NAMALWA (cell line): Measurements from ENCODE around the gene TTC3.
"Not testable (repeated sequence)": the region's sequence is repeated elsewhere in the genome, so short reads cannot be mapped to it uniquely, and the experiment has no call there.

ENCODE experiments used
- DNase-seq: peaks from one replicate; pipeline ENCODE4 v3.0.0-alpha.2; 2015; ENCODE audit warnings: low spot score

TTC3 gene

DNA sequence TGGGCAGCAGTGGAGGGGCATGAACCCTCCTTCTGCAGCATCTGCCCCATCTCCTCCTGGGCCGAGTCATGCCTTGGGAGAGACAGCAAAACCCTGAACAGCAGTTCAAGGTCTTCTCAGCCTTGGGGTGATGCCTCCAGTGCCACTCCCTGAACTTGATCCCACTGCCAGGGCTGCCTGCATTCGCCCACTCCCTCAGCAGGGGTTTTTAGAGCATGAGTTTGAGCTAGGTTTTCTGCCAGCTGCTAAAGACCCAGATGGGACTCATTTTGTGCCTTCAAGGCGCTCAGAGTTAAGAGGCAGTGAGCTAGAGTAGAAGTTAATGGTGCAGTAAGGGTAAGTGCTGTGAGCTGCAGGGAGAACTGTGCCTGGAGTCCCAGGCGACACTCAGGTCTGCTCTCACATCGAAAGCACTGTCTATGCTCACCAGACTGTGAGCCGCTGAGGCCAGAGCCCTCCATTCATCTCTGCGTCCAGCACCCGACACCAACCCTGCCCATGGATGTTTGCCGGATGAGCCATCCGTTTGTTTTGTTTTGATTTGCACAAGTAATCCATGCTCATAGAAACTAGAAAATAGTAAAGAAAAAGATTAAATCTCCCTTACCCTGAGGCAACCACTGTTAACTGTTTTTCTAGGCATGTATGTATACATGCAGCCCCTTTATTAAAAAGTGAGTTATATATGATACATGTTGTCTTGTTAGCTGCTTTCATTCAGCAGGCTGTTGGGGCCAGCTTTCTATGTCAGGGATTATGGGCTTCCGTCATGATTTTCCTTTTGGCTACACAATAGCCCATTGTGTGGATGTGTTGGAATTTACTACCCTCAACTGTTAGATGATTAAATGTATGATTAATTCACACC, 126.2 kb downstream of the TTC3 start:
- DNase-seq = no peak

DNA sequence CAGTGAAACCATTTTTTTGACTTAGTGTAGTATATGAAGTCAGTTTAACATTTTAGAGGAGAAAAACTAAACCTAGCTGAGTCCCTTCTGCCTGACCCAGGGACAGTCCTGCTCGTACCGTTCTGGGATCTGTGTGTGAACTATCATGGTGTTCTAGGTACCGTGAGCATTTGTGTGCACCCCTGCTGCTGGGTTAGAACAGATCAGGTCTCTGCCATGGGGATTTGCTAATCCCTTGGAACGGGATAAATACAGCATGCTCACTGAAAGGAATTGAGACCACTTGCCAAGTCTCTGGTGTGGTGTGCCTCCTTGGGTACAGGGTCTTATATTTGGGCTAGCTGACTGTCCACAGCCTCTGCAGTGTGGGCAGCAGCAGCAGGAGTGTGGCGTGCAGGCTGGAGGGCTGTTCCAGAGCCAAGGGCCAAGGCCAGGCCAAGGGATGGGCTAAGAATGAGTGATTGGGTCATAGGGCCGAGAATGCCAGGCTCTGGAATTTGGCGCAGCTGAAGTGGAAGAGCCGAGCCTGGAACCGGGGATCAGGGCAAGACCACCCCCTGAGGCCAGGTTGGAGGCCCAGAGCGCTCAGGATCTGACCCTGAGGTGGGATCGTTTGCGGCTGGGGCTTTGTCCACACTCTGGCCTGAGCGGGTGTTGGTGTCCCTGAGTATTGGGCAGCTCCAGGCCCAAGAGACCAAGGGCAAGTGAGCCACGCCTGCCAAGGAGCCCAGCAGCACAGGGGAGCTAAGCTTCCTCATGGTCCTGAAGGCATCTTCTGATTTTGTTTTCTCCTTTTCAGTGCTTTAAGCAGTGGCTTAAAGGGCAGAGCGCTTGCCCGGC, 127.8 kb downstream of the TTC3 start:
- DNase-seq = no peak

DNA sequence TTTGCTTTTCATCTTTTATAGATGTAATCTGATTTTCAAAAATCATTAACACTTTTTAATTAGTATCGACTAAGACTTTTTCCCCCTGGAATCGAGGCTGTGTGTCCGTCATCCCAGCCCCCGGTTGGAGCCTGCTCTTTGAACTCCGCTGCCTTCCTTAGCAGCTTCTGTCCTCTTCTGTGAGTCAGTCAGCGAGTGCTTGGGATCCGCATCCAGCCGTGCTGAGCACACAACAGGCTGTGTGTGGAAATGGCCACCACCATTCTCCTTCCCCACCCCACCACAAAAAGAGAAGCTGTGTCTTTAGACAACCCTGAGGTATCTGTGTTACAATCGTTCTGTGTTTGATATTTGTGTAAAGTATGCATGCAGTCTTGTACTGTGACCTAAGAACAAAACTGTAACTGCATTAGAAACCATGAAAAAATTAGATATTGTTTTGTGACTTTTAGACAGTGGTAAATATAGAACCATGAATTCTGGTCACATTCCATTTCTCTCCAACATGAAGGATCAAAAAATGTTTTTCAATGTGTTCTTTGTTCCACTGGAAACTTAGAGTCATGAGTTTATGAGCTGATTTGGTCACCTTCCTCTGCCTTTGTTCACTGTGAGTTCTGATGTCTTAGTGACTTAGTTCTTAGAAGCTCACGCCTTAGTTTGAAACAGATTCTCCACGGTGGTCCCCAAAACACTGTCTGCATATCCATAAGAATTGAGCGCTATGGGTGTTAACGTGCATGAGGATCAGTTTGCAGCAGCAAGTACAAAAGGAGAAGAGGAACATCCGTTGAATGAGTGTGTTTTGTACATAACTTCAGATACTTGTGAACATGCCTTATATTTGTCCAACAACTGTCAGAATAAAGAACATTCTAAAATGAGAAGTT, 129.4 kb downstream of the TTC3 start:
- DNase-seq = no peak

DNA sequence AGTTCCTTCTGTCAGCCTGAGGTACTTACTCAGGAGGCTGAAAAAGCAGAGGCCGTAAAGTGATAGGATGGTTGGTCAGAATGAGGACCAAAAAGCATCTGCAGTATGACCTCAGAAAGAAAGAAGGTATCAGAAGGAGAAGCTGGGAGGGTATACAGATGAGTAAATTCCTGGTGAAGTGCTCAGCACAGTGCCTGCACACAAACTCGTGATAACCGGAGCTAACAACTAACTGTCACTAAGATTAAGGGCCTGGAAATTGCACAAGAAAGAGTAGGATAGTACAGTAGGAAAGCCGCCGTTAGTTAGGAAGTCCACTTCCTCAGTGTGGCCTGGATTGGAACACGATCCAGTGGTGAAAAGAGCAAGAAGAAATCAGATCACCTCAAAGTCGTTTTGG, 131.5 kb downstream of the TTC3 start:
- no peak for DNase-seq

DNA sequence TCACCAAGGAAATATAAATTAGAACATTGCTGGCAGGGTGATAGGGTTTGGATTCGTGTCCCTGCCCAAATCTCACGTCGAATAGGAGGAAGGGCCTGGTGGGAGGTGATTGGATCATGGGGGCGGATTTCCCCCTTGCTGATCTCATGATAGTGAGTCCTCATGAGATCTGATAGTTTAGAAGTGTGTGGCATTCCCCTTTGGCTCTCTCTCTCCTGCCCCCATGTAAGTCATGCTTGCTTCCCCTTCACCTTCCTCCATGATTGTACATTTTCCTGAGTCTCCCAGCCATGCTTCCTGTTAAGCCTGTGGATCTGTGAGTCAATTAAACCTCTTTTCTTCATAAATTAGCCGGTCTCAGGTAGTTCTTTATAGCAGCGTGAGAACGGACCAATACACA, 133.4 kb downstream of the TTC3 start:
- no peak for DNase-seq

DNA sequence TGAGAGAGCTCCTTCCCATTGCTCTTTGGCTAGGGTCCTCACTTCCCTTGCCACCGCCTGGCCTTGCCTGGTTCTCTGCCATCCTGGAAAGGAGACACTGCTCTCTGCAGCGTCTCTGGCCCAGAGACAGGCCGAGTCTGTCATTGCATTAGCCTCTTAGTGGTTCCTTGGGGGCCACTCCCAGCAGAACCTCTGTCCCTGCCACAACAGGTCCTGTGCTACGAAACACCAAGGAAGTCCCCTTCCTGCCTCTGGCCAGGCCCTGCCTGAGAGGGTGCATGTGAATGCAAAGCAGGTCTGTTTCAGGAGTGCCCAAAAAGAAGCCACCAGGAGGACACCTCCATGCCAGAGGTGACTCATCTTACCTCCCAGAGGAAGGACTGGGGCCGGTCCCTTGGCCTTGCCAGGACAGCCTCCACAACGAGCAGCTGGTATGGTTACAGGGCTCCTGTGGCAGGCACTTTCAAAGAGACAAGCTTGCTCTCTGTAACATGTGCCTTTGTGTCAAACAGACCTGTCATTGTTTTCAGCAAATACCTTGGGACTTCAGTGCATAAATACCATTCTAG, 134.5 kb downstream of the TTC3 start:
- no peak for DNase-seq

DNA sequence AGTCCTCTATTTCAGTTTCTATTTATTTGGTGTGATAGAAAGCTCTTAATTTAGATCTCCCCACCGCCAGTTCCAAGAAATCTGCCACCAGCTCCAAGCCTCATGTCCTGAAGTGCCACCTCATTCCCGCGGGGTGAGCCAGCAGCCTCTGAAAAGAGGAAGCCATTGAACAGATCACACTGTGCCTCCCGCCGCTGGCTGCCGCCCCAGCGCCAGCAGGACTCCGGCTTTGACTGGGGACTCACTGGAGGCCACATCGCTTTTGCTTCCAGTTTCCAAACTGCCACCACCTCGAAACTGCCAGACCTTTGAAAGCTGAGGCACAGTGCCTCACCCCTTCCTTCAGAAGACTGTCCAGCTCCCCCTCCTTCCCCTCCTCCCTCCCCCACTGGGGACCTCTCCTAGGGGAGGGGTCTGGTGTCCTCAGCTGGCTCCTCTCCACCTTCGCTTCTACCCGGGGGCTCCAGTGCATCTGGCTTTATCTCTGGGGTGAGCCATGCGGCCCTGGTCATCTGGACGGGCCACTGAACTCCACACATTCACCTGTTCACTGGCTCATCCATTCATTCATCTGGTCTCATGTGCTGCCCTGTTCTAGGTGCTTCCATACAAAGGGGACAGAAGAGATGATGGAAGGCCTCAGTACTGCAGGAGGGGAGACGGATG, 135.1 kb downstream of the TTC3 start:
- DNase-seq = no peak

DNA sequence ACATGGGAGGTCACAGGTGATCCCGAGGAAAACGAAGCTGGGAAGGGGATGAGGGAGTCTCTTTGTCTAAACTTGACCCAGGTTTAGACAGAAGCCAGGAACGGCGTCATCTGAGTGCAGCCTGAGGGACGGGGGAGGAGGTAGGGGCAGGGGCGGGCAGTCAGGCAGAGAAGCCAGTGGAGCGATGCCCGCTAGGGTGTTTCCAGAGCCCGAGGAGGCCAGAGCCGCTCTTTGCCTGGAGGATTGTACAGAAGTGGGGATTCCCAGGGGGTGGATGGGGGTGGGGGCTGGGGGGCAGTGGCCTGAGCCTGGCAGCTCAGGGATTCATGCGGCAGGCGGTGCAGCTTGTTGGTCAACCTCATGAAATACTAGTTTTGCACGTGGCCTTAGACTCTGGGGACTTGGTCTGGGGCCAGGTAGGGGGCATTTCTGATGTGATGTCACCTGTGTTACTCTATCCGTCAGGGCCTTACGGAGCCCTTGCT, 135.7 kb downstream of the TTC3 start:
- DNase-seq = no peak

DNA sequence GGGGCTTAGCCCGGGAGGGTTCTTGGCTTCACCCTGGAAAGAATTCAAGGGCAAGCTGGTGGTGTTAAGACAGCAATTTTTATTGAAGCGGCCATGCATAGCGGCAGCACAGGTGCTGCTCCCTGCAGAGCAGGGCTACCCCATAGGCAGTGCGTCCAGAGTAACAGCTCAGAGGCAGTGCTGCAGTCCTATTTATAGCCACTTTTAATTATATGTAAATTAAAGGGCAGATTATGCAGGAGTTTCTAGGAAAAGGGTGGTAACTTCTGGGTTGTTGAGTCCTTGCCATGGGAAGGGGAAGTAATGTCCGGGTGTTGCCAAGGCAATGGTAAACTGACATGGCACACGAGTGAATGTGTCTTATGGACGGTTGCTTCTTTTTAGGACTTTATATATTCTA, 137.1 kb downstream of the TTC3 start:
- peak; percentile 42 for DNase-seq

DNA sequence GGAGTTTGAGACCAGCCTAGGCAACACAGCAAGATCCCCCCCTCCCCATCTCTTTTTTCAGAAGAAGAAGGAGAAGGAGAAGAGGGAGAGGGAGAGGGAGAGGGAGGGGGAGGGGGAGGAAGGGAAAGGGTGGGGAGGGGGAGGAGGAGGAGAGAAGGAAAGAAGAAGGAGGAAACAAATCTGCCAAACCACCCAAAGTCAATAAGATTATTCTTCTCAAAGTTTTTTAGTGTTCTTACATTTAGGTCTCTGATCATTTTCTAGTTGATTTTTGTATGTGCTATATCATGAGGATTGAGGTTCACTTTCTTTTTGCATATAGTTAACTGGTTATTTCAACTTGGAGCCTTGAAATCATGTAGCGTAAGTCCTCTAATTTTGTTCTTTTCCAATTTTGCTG, 137.7 kb downstream of the TTC3 start:
- no peak for DNase-seq

DNA sequence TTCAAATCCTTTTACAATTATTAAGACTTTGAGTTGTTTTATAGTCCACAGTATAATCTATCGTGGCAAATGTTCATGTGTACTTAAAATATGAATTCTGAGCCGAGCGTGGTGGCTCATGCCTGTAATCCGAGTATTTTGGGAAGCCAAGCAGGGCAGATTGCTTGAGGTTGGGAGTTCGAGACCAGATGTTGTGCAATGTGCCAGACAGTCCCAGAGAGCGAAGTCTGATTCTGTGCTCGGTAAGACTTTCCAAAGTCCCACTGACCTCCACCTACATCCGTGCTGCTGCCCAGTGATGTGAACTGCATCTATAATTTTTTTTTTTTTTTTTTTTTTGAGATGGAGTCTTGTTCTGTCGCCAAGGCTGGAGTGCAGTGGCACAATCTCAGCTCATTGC, 141.9 kb downstream of the TTC3 start:
- no peak for DNase-seq

DNA sequence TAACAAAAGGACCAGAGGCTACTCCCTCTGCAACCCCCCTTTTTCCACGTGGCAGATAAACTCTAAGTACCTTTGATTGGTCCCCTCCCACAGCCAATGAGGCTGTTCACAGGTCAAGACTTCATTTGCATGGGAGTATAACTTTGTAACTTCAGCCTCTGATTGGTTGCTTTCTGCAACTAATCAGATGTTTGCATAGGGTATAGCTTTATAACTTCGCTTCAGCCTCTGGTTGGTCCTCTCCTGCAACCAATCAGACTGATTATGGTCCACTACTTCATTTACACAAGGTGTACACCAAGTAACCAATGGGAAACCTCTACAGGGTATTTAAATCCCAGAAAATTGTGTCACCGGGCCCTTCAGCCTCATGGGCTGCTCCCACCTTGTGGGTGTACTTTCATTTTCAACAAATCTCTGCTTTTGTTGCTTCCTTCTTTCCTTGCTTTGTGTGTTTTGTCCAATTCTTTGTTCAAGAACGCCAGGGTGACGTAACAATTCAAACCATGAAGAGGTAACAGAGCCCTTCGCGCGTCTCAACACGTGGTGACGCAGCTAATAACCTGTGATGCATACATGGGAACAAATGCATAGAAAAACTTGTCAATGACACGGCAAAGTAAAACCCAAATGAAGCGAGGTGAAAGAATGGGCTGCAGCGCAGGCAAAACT, 146.8 kb downstream of the TTC3 start:
- peak; percentile 28 for DNase-seq

DNA sequence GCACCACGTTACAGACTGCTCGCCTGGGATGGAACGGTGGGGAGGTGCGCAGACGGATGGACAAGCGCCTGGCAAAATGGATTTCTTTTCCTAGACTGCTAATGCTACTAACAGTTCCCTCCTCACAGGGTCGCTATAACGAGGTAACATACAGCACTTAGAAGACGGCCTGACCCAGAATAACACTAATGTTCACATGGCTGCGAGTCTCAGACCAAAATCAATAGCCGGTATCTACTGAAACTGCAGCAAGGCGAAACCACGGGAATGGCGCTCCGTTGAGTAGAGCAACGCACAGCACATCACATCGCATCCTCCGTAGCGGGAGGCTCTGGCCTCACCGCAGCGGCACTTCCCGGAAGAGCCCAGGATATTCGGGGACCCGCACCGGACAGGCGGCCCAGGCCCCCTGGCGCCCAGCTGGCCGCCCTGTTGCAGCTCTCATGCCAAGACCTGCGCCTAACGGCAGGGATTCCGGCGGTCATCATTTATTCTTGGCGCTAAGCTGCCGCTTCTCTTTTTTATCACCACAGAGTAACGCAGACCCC, 147.5 kb downstream of the TTC3 start:
- no peak for DNase-seq

DNA sequence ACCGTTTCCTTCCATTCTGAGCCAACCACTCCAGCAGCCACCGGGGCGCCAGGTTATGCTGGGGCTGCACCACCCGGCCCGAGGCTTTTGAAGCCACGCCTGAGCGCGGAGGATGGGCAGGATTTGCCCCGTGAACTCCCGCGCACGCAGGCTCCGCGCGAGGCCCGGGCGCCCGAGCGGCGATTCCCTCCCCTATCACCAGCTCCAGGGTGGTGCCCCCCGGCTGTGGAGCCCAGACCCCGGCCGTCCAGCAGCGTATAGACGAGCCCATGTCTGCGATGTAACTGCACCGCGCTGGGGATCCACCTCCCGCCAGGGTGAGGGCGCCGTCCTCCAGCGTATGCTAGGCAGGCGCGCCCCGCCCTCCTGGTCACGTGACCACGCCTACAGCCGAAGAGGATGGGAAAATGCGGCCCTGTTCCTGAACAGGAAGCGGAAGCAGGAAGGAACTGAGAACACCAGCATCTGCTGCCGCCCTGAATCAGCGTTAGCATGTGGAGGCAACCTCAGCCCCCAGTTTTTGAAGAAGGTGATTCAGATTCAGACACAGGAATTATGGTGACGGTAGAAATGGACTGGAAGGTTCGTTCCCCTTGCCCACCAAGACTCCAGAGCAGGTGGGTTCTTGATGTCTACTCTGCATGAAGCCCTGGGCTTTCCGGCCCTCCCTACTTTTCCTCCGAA, 148.1 kb downstream of the TTC3 start:
- peak; percentile 93 for DNase-seq

DNA sequence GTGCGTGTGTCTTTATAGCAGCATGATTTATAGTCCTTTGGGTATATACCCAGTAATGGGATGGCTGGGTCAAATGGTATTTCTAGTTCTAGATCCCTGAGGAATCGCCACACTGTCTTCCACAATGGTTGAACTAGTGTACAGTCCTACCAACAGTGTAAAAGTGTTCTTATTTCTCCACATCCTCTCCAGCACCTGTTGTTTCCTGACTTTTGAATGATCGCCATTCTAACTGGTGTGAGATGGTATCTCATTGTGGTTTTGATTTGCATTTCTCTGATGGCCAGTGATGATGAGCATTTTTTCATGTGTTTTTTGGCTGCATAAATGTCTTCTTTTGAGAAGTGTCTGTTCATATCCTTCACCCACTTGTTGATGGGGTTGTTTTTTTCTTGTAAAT, 149.2 kb downstream of the TTC3 start:
- DNase-seq = not testable (repeated sequence)

DNA sequence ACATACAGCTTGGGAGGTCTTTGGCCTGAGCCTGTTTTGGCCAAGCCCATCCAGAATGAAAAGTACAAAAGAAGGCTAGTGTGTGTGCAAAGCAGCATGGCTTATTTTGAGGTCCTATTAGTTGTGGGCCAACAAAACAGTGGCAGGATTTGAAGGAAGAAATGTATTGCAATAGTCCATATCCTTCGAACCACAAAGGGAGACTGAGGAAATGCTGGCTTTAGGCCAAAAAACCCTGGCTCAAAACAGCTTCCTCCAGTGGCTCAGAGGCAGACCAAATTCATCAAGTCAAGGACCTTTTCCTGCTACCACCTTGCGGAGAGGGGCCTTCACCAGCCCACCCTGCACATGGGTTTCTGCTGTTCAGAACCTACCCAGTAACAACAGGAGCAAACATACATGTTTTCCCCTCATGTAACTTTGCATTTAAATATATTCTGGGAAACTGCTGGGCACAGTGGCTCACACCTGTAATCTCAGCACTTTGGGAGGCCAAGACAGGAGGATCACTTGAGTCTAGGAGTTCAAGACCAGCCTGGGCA, 150.8 kb downstream of the TTC3 start:
- DNase-seq = no peak

DNA sequence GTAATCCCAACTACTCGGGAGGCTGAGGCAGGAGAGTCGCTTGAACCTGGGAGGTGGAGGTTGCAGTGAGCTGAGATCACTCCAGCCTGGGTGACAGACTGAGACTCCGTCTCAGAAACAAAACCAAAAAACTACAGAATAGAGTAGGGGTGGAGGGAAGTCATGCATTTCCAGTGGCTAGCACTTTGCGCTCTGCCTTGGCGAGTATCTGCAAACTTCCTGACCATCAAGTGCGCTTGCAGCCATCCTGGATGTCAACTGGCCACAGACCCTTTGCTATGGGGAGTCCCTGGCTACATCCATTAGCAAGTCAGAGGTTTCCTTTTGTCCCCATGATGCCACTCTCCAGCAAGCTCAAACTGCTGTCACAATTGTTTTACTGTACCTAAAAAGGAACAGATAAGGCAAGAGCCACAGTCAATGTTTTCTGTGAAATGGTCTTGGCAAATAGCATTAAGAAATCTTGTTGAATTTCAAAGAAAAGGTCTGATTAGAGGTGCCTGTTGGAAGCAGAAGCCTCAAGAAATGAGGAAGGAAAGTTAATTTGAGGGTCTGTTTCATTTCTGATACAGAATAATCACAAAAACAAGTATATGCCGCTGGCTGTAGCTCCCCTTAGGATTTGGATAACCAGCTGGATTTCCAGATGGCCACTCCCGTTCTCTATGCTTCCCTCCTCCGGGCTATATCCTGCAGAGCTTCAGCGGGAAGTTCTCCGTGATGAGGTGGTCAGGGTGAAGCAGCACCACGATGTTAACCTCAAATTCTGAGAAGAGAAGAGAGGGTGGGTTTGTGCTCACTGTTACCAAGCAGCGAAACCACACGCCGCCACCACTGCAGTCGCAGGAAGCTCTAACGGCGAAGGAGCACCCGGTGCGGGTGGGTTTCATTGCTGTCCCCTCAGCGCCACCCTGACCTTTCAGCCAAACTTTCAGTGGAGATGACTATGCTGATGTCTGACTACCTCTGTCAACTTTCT, 152.1 kb downstream of the TTC3 start:
- DNase-seq = no peak
